Sigmoid colon (tissue), 7 donors: ENCODE data around the gene TLR8. TPM values are rescaled to one million over a fixed set of nuclear protein-coding genes. Genes with fewer than 3 reads are reported as not detected.

Experiments
- DNase-seq: peaks from one replicate; pipeline ENCODE4 v3.0.0-alpha.2; 2019
- H3K27ac ChIP-seq, 4 donors: fragments of 200-600 bp; sonication (generic); one replicate each; pipeline ENCODE4 v1.5.1; 2016 to 2019; ENCODE audit warnings: mild to moderate bottlenecking in 1 of 4
- H3K27me3 ChIP-seq, 3 donors: fragments of 200-600 bp; sonication (generic); one replicate each; pipeline ENCODE4 v1.5.1; 2019; ENCODE audit warnings: mild to moderate bottlenecking in 1 of 3
- H3K36me3 ChIP-seq, 4 donors: fragments of 200-600 bp; sonication (generic); one replicate each; pipeline ENCODE4 v1.5.1; 2016 to 2019
- H3K4me1 ChIP-seq, 4 donors: fragments of 200-600 bp; sonication (generic); one replicate each; pipeline ENCODE4 v1.5.1; 2017 to 2019
- H3K4me3 ChIP-seq, 4 donors: fragments of 200-600 bp; sonication (generic); one replicate each; pipeline ENCODE4 v1.5.1; 2017 to 2019; ENCODE audit warnings: mild to moderate bottlenecking in 2 of 4, moderate library complexity in 1 of 4
- H3K9me3 ChIP-seq, 4 donors: fragments of 200-600 bp in 3 of 4; sonication (generic) in 3 of 4; one replicate each; pipeline versions ENCODE4 v1.5.1 to v1.6.1; 2013 to 2019
- CTCF ChIP-seq, 4 experiments: fragments of 450-650 bp in 3 of 4; fragments of 200-600 bp in 1 of 4; IDR thresholded peaks; one replicate each; pipeline ENCODE4 v1.5.1; 2016 to 2019; ENCODE audit warnings: antibody characterized with exemption in 4 of 4, mild to moderate bottlenecking in 3 of 4, moderate library complexity in 2 of 4
- EP300 ChIP-seq, 4 donors: sonication (generic); formaldehyde crosslinking; IDR thresholded peaks; one replicate each; pipeline ENCODE4 v1.6.1; 2017; ENCODE audit warnings: antibody characterized with exemption in 4 of 4
- POLR2A ChIP-seq, 2 donors: fragments of 450-650 bp; IDR thresholded peaks; one replicate each; pipeline ENCODE4 v1.6.1; 2016; ENCODE audit warnings: antibody characterized with exemption in 2 of 2, mild to moderate bottlenecking in 2 of 2, moderate library complexity in 2 of 2
- POLR2AphosphoS5 ChIP-seq, 4 donors: sonication (generic); formaldehyde crosslinking; IDR thresholded peaks; one replicate each; pipeline ENCODE4 v1.6.1; 2017; ENCODE audit warnings: antibody characterized with exemption in 4 of 4
- WGBS, 2 donors: extraction: QIAGEN DNeasy Blood & Tissue Kit; methylation state at CpG; one replicate each; pipeline ENCODE4 v1.1.7; 2013; 5-methylcytosine and 5-hydroxymethylcytosine counted together
- intact Hi-C: fragments of 100-400 bp; cut with DNase I; formaldehyde crosslinking; loops from one replicate; pipeline ENCODE4 v1.15.1; 2023
- polyA plus RNA-seq, 3 donors: library from polyadenylated mRNA; stranded (reverse); fragments of 200-250 nt; gene quantifications; one replicate each; pipeline ENCODE4 v1.2.3, GENCODE V29; 2013
- total RNA-seq, 4 donors: library from RNA; depleted of rRNA; stranded (reverse); fragments of >200 nt; gene quantifications; one replicate each; pipeline ENCODE4 v1.1.0, GENCODE V29; 2016
- donor health status: healthy with polysubstance abuse.
- donor health status: Bipolar disorder and iron deficiency.
- donor health status: healthy.

Gene TLR8
- total and polyA plus RNA-seq, 7 donors = 0.28 to 3.0 (median 1.7) TPM

DNA sequence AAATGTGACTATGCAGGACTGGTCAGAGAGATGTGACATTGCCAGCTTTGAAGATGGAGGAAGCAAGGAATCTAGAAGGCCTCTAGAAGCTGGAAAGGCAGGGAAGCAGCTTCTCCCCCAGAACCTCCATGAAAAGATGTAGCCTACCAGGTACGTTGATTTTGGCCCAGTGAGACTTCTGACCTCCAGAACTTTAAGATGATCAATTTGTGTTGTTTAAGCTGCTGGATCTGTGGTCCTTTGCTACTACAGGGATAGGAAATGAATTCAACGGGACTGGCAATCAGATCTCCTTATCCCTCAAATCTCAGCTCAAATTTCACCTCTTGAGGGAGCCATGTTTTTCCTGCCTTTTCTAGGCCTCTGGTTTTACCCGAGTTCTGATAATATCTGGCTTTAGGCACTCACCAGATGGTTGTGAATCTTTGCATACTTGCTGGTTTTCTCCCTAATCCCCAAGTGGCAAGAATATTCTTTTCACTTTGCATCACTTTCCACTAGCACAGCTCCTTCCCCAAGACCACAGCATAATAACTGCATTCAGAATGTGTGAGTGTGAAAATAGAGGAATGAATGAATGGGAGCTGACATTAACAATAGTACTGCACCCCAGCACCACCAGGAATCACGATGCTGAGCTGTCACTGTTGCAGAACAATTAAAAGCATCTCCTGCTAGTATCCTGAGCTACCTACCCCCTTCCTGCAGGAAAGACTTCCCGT is 42.9 kb downstream of the TLR8 start:
- H3K27ac ChIP-seq = peak overlapping the region; percentile 75 to 79 (median 77)
- no peaks in the 10 kb centered on the region for H3K27me3 ChIP-seq
- 56 to 80% methylated on average over 5 of the region's 5 CpGs for WGBS, 2 donors
- peaks cover 0 to 14% (median 2%) of the 10 kb centered on the region in 4 donors for H3K4me1 ChIP-seq
- no peak for DNase-seq
- intact Hi-C loops = loop anchor here (5.0 to 10.0 kb wide), 2 partner anchors 538 to 705 kb away; partner anchors contain the start of gene TCEANC
- TF ChIP-seq CTCF (IDR thresholded peaks at IDR 0.05) = no peak
- no peak for TF ChIP-seq POLR2A (IDR thresholded peaks at IDR 0.05)
- no peaks in the 10 kb centered on the region for H3K36me3 ChIP-seq
- no peak overlapping the region for H3K4me3 ChIP-seq
- no peaks in the 10 kb centered on the region for H3K9me3 ChIP-seq

DNA sequence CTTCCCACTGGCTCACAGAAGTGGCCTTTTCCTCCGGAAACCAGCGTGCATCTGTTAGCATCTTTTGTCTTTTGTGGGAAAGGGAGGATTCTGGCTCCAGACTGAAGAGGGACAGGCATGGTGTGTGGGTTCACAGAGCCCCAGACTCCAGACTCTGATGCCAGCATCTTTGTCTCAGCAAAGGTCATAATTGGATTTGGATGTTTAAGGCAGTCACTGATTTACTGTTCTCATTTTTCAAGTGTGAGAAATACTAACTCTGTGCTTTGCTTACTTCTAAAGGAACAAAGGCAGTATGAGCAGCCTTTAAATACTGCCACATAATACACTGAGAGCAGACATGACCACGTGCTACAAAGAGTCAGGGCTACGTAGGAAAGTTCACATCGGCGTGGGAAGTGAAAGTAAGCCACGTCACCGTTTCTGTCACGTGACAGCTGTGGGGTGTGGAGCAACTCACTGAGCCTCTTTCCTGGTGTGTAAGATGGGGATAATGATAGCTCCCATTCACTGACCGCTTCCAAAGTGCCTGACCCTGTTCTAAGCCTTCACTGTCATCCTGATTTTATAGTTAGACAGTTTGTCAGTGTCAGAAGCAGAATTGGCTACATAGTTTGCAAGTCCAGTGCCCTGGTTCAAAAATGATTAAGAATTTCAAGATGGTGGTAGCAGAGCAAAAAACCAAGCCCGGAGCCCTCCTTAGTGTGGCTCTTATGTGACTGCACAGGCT is 43.7 kb downstream of the TLR8 start:
- no peaks in the 10 kb centered on the region for H3K27me3 ChIP-seq
- TF ChIP-seq POLR2AphosphoS5 (IDR thresholded peaks at IDR 0.05) (peak; percentile 49 to 75 (median 50)), CTCF (IDR thresholded peaks at IDR 0.05) (no peak), POLR2A (IDR thresholded peaks at IDR 0.05) (peak in 1 of 2 donors; percentile 10), EP300 (IDR thresholded peaks at IDR 0.05) (peak in 1 of 4 donors; percentile 21)
- peak; percentile 94 for DNase-seq
- peak overlapping the region in 2 of 4 donors; percentile 2 to 8 for H3K4me3 ChIP-seq
- intact Hi-C loops = loop anchor here (5.0 to 10.0 kb wide), 2 partner anchors 537 to 705 kb away; partner anchors contain the start of gene TCEANC
- no peaks in the 10 kb centered on the region for H3K9me3 ChIP-seq
- H3K27ac ChIP-seq = peak overlapping the region; percentile 75 to 79 (median 77)
- peaks cover 0 to 14% (median 2%) of the 10 kb centered on the region in 4 donors for H3K4me1 ChIP-seq
- H3K36me3 ChIP-seq = no peaks in the 10 kb centered on the region
- WGBS, 2 donors = 20 to 27% methylated on average over 11 of the region's 11 CpGs

- H3K27ac ChIP-seq = peak overlapping the region; percentile 75 to 79 (median 77)
Measured at GRCh38 chrX:12950851-12951594, 44.6 kb downstream of the TLR8 start.

DNA sequence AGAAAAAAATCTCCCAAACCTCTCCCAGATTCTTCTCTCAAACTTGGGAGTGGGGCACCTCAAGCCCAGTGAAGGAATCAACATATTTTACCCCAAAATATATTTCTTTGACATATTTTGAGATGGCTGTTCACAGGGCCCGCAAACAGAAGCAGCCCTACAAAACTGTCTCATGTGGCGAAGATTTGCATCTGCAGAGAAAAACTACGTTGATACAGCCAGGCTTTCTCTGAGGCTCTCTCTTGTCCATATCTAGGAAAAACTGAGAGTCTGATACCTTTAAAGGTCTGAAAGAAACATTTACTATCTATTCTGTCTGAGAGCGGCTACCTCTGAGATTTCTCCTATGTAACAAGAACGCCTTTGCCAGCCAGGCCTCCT is 45.2 kb downstream of the TLR8 start:
- Histone ChIP-seq H3K27ac (peak overlapping the region in 1 of 4 donors; percentile 75), H3K27me3 (no peaks in the 10 kb centered on the region), H3K4me3 (no peak overlapping the region), H3K36me3 (no peaks in the 10 kb centered on the region), H3K9me3 (no peaks in the 10 kb centered on the region), H3K4me1 (peaks cover 0 to 14% (median 2%) of the 10 kb centered on the region in 4 donors)
- no peak for DNase-seq
- no peak for TF ChIP-seq POLR2AphosphoS5 (IDR thresholded peaks at IDR 0.05)
- no peak for TF ChIP-seq CTCF (IDR thresholded peaks at IDR 0.05)
- no peak for TF ChIP-seq EP300 (IDR thresholded peaks at IDR 0.05)
- TF ChIP-seq POLR2A (IDR thresholded peaks at IDR 0.05) = no peak
- intact Hi-C loops = no loop called here
- 74 to 90% methylated on average over 5 of the region's 5 CpGs for WGBS, 2 donors

More at GRCh38 chrX:12950851-12951594, 44.6 kb downstream of the TLR8 start:
- DNase-seq = no peak
- TF ChIP-seq CTCF (IDR thresholded peaks at IDR 0.05) = no peak
- no peak for TF ChIP-seq POLR2AphosphoS5 (IDR thresholded peaks at IDR 0.05)
- no peak for TF ChIP-seq POLR2A (IDR thresholded peaks at IDR 0.05)
- no peaks in the 10 kb centered on the region for H3K36me3 ChIP-seq
- intact Hi-C loops = no loop called here
- H3K9me3 ChIP-seq = no peaks in the 10 kb centered on the region
- H3K4me3 ChIP-seq = no peak overlapping the region
- 51 to 74% methylated on average over 9 of the region's 9 CpGs for WGBS, 2 donors
- peaks cover 0 to 14% (median 2%) of the 10 kb centered on the region in 4 donors for H3K4me1 ChIP-seq
- no peaks in the 10 kb centered on the region for H3K27me3 ChIP-seq
